Activated CD8-positive, alpha-beta memory T cell treated with anti-CD3 and anti-CD28 coated beads, Interleukin-2, amount 50 U/mL, for 1 hour (primary cell): Measurements from ENCODE around the gene CFAP97.
"Not testable (repeated sequence)": the region's sequence is repeated elsewhere in the genome, so short reads cannot be mapped to it uniquely, and the experiment has no call there.

Source experiments
- DNase-seq: peaks from one replicate; pipeline ENCODE4 v3.0.0-alpha.2; 2020; ENCODE audit errors: extremely low read depth

Gene CFAP97

GRCh38 chr4:185222598-185222997, 18.8 kb upstream of the CFAP97 start:
- DNase-seq, result no peak

DNA sequence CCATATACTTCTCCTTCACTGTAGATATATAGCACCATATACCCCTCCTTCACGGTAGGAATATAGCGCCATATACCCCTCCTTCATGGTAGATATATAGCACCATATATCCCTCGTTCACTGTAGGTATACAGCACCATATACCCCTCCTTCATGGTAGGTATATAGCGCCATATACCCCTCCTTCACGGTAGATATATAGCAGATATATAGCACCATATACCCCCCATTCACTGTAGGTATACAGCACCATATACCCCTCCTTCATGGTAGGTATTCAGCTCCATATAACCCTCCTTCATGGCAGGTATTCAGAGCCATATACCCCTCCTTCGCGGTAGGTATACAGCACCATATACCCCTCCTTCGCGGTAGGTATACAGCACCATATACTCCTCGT, 18.1 kb upstream of the CFAP97 start:
- no peak for DNase-seq

DNA sequence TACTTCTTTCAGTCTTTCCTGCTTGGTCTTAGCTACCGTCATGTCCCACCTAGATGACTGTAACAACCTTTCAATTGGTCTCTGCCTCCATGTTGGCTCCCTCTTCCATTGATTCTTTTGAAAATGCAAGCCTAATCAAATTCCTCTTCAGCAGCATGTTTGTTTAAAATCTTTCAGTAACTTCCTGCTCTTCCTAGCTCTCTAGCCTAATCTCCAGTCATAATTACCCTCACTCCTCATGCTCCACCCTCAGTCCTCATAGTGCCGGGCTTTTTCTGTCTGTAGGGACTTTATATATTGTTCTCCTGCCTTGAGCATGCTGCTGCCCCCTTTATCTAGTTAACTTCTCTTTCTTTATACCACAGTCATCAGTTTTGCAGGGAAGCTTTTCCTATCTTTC, 17.7 kb upstream of the CFAP97 start:
- no peak for DNase-seq

DNA sequence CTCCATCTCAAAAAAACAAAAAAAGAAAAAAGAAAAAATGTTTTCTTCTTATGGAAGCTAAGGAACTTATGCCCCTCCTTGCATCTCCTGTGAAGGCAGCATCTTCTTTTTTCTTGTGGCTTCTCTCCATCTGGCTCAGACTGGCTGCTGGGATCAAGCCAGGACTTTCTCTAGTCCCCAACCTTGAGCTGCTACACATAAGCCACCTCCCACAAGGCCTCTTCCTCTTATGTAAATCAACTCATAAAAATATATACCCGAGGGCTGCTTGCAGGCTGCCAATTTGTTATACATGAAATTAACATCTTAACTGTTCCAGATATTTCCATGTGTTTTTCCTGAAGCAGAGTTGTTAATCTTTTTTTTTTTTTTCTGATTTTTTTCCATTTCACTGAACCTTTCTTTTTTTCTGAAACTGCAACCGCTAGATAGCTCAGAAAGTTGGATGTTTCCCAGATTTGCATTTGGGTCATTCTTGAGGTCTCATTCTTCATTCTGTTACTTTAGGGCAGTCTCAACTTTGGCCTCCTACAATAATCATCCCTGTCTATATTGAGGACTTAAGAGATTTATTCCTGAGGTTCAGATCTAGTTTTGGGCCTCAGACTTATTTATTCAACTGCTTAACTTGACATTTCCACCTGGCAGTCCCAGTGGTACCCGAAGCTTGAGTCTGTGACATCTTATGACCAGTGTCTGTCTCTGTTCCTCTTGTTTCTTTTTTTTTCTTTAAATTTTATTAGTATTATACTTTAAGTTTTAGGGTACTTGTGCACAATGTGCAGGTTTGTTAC, 15.9 kb upstream of the CFAP97 start:
- DNase-seq, result no peak

DNA sequence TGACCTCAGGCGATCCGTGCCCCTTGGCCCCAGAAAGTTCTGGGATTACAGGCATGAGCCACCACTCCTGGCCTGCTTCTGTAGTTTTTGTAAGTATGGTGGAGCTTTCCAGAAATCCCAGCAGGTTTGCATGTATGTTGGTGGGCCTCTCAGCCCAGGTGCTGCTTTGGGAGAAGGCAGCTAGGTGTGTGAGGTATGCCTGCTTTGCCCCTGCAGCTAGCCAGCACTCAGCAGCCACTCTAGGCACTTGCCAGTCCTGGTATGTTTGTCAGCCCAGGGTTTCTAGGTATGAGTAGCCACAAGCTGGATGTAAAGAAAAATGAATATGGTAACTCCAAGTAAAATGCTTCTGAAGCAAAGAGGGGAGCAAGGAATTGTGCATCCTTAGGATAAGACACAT, 14.5 kb upstream of the CFAP97 start:
- no peak for DNase-seq

- no peak for DNase-seq
Observed at GRCh38 chr4:185217408-185217975, 13.7 kb upstream of the CFAP97 start.

DNA sequence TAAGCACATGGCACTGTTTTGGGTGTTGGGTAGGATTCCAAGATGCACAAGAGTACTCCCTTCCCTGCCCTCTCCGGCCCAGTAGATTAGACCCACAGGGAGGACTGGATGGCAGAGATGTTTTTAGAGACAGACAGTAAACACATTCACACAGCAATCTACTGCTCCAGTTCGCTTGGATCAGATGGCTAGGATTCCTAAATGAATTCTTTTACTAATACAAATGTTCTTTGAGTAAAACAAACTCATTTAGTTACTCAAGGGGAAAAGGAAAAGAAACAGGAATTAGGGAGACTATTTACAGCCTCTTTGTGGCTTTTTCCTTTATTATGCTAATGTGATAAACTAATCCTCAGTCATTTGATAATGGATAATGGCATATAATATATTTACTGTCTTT, 11.5 kb upstream of the CFAP97 start:
- DNase-seq, result no peak

GRCh38 chr4:185213877-185214276, 10.1 kb upstream of the CFAP97 start:
- DNase-seq, result no peak

DNA sequence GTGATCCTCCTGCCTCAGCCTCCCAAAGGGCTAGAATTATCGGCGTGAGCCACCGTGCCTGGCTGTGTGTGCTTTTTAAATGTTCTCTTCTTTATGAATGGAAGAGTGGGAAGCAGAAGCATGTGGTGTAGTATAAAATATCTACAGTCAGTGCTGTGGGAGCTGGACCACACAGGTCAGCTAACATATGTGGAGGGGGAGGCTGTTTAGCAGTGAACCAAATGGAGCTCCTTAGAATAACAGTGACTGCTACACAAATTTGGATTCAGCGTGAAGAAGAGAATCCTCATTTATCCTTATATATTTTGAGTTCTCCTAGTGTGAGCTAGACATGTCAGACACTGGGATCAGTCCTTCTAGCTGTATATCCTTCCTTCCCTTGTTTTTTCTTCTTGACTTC, 8.8 kb upstream of the CFAP97 start:
- DNase-seq, result no peak

DNA sequence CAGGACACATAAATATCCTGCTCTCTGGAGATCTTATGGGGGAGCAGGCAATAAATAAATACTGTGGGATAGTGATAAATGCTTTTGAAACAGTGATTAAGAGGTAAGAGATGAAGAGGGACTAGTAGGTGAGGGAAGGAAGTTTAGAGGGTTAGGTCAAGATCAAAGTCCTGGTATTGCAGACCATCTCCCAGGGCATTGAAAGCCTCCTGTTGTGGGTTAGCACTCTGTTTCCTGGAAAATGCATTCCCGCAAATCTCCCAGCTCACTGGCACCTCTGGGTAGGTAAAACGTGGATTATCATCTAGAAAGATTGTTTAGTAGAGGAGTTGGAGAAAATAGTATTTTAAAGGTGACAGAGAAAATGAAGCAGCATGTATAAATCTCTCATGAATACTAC, 7.8 kb upstream of the CFAP97 start:
- DNase-seq, result no peak

GRCh38 chr4:185211035-185211434, 7.2 kb upstream of the CFAP97 start:
- no peak for DNase-seq

- DNase-seq, result no peak
Observed at GRCh38 chr4:185210102-185210981, 6.5 kb upstream of the CFAP97 start.

DNA sequence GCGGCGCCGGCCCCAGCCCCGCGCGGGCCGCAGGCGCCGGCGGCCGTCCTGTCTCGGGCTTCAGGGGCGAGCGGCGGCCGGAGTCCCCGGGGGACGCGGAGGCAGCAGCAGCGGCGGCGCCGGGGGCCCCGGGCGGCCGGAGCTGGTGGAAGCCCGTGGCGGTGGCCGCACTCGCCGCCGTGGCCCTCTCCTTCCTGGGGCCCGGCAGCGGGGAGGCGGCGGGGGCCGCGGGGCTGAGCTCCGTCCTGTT, 6.0 kb upstream of the CFAP97 start:
- DNase-seq, result not testable (repeated sequence)

DNA sequence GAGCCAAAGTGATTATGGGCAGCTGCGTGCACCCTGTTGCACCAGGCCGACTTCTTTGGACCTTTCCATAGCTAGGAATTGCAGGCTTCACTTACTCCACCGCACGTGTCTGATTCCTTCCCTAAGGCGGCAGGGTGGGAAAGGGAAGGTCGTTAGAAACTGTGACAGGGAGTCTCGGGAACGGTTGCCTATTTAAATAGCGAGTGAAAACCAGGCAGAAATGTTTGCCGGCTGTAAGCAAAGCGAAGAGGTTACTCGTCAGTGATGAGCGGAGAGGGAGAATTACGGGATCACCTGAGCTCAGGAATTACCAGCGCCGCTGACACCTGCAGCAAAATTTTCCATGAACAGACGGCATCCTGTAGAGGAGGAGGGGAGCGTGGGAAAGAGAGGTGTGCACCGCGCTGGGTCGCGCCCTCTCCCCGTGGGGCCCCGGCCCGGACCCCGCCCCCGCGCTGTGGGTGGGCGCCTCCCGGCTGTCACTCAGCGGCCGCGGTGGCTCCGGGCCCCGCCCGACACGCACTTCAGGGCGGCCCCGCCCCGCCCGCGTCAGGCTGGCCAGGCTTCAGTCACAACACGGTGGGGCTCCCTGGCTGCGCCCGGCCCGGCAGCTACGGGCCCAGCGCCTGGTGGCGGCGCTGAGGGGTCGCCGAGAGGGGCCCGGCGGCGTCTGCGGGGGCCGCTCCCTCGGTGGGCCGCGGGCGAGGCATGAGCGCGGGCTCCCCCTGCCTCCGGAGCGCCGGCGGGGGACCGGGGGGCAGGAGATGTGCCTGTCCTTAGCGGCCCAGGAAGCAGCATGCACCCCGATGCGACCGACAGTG, 5.4 kb upstream of the CFAP97 start, which contains the start of gene SNX25:
TSS of gene SNX25 (plus strand) at position 568 of the 821 bp plus-strand sequence. CDS start at position 797, 229 bp downstream.
- DNase-seq, result peak; percentile 39

- no peak for DNase-seq
Observed at GRCh38 chr4:185207466-185207865, 3.7 kb upstream of the CFAP97 start.

DNA sequence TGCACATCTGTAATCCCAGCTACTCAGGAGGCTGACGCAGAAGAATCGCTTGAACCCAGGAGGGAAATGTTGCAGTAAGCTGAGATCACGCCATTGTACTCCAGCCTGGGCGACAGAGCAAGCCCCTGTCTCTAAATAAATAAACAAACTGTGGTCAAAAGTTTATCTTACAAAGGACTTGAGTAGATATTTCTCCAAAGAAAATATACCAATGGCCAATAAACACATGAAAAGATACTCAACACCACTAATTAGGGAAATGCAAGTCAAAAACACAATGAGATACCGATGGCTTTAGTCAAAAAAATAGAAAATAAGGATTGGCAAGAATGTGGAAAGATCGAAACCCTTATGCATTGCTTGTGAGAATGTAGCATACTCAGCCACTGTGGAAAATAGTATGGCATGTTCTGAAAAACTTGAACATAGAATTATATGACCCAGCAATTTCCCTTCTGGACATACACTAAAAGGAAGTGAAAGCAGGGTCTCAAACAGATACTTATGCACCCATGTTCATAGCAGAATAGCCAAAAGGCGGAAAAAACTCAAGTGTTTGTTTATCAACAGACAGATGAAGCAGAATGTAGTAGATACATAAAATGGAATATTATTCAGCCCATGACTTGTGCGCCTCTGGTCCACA, 2.0 kb upstream of the CFAP97 start:
- DNase-seq, result no peak

DNA sequence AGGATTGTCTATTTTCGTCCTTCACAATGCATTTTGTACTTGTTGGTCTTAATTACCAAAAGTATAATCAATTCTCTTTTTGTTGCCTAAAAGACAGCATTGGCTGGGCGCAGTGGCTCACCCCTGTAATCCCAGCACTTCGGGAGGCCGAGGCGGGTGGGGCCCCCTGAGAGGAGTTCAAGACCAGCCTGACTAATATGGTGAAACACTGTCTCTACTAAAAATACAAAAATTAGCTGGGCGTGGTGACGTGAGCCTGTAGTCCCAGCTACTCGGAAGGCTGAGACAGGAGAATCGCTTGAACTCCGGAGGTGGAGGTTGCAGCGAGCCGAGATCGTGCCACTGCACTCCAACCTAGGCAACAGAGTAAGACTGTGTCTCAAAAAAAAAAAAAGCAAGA, 1.3 kb upstream of the CFAP97 start:
- not testable (repeated sequence) for DNase-seq

DNA sequence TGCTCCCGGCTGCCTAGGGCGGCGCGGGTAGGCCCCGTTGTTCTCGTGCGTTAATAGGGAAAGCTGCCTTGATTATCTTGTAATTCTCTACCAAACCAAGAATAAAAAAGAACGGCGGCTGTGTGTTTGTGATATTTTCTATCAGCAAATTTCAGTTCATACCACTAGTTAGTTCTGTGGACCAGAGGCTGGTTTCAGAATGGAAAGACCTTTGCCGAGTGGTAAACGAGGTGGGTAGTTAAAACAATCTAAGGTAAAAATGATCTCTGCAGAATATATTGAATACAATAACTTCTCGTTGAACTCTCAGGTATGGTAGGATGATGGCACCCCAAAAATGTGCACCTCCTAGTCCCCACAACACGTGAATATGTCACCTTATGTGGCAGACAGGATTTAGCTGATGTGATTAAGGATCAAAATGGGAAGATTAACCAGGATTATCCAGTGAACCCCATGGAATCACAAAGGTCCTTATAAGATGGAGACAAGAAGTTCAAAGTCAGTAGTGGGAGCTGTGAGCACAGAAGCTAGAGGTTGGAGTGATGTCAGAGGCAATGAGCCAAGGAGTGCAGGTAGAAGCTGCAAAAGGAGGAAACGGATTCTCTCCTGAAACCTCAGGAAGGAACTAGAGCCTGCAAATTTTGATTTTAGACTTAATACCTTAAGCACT, 574 bp upstream of the CFAP97 start:
- no peak for DNase-seq

- DNase-seq, result no peak
Observed at GRCh38 chr4:185202984-185203485, 765 bp downstream of the CFAP97 start.
